HepG2 (cell line): ENCODE measurements around the gene INTS15. TPM values are rescaled to one million over a fixed set of nuclear protein-coding genes. Genes with fewer than 3 reads are reported as not detected.

Source experiments
- ATAC-seq: fragments of 200-7000 bp; cut with Tn5 transposase; 3 replicates; pipeline ENCODE4 v1.9.1; 2020; ENCODE audit warnings: mild to moderate bottlenecking, moderate library complexity
- BruUV-seq: library from RNA; stranded (reverse); fragments of 400-500 nt; replicated peaks from 2 replicates; lab custom pipeline; 2021; lab: Mats Ljungman, UMichigan
- CTCF ChIA-PET: fragments of 300-600 bp; formaldehyde crosslinking; extraction: SDS; loops from one replicate; lab custom pipeline; 2021; ENCODE audit warnings: low total read pairs, inconsistent platforms, low intra/inter-chr PET ratio; lab: Yijun Ruan, JAX
- POLR2A ChIA-PET: fragments of 350-600 bp; sonication (Branson Sonifier 250); formaldehyde crosslinking; loops from one replicate; lab custom pipeline; 2020; ENCODE audit warnings: antibody characterized with exemption, inconsistent platforms; lab: Yijun Ruan, JAX
- DNase-seq: peaks from one replicate; pipeline ENCODE4 v3.0.0-alpha.2; 2015; ENCODE audit warnings: low spot score
- FAIRE-seq: peaks from 3 replicates; lab custom pipeline; 2011; peaks lifted over from hg19 to GRCh38; lab: Jason Lieb, UNC
- H2AFZ ChIP-seq: one replicate; pipeline ENCODE4 v1.6.1; 2011; ENCODE audit warnings: low read length, inconsistent platforms
- H3K27ac ChIP-seq: fragments of 300-600 bp; 3 replicates; pipeline ENCODE4 v1.8.0; 2011; ENCODE audit warnings: mixed run types, mild to moderate bottlenecking, mixed read lengths, low read length, inconsistent platforms; ENCODE audit not compliant: insufficient read depth; ENCODE audit errors: extremely low read length
- H3K27me3 ChIP-seq, 2 experiments: fragments of 200-600 bp in 1 of 2; 2 replicates in 1 of 2; 3 replicates in 1 of 2; pipeline versions ENCODE4 v1.6.0 to v1.8.0; 2011; ENCODE audit warnings: low read length in 2 of 2, mild to moderate bottlenecking in 2 of 2, moderate library complexity in 2 of 2, inconsistent platforms in 1 of 2; ENCODE audit not compliant: insufficient read depth in 2 of 2, control insufficient read depth in 1 of 2
- H3K36me3 ChIP-seq, 2 experiments: fragments of 200-600 bp in 1 of 2; replicated peaks in 1 of 2; 2 replicates in 1 of 2; 3 replicates in 1 of 2; pipeline versions ENCODE4 v1.5.1 to v1.8.0; 2011; ENCODE audit warnings: low read length in 2 of 2, inconsistent platforms in 1 of 2; ENCODE audit not compliant: insufficient read depth in 2 of 2, control insufficient read depth in 1 of 2
- H3K4me1 ChIP-seq: 2 replicates; pipeline ENCODE4 v1.5.1; 2012; ENCODE audit warnings: low read length, inconsistent platforms; ENCODE audit not compliant: insufficient read depth
- H3K4me2 ChIP-seq: 2 replicates; pipeline ENCODE4 v1.6.0; 2011; ENCODE audit warnings: low read depth, low read length, inconsistent platforms
- H3K4me3 ChIP-seq, 3 experiments: fragments of 200-600 bp in 1 of 3; sonication (generic), shearing (Covaris generic) in 1 of 3; replicated peaks in 1 of 3; 2 replicates each; pipeline ENCODE4 v1.5.1; 2011 to 2016; ENCODE audit warnings: low read length in 3 of 3, inconsistent platforms in 2 of 3, low read depth in 2 of 3, mild to moderate bottlenecking in 2 of 3, control low read depth in 1 of 3, mixed read lengths in 1 of 3; ENCODE audit not compliant: insufficient read depth in 1 of 3
- H3K79me2 ChIP-seq: one replicate; pipeline ENCODE4 v1.6.1; 2011; ENCODE audit warnings: low read length, inconsistent platforms; ENCODE audit not compliant: insufficient read depth
- H3K9ac ChIP-seq: 2 replicates; pipeline ENCODE4 v1.6.0; 2011; ENCODE audit warnings: mild to moderate bottlenecking, low read depth, low read length, inconsistent platforms; ENCODE audit not compliant: insufficient read depth
- H3K9me3 ChIP-seq: 2 replicates; pipeline ENCODE4 v1.5.1; 2012; ENCODE audit warnings: mild to moderate bottlenecking, low read length
- H4K20me1 ChIP-seq: 2 replicates; pipeline ENCODE4 v1.6.0; 2011; ENCODE audit warnings: inconsistent platforms, mild to moderate bottlenecking, low read length, moderate library complexity; ENCODE audit not compliant: insufficient read depth
- CHCHD3 ChIP-seq: sonication (generic); formaldehyde crosslinking; IDR thresholded peaks from 2 replicates; pipeline ENCODE4 v1.8.0; 2022; ENCODE audit warnings: mild to moderate bottlenecking, missing genetic modification reagents, moderate library complexity
- DR1 ChIP-seq: sonication (generic); formaldehyde crosslinking; IDR thresholded peaks from 2 replicates; pipeline ENCODE4 v1.8.0; 2021; ENCODE audit warnings: mild to moderate bottlenecking, missing genetic modification reagents, inconsistent platforms
- TRAFD1 ChIP-seq: sonication (generic); formaldehyde crosslinking; IDR thresholded peaks from 2 replicates; pipeline ENCODE4 v1.5.1; 2020; ENCODE audit warnings: missing genetic modification reagents, mild to moderate bottlenecking, borderline replicate concordance
- ZFP36L1 ChIP-seq: sonication (generic); formaldehyde crosslinking; IDR thresholded peaks from 2 replicates; pipeline ENCODE4 v1.8.0; 2022; ENCODE audit warnings: mild to moderate bottlenecking, missing genetic modification reagents, moderate library complexity
- ZNF292 ChIP-seq: sonication (generic); formaldehyde crosslinking; IDR thresholded peaks from 2 replicates; pipeline ENCODE4 v1.8.1; 2022; ENCODE audit warnings: mild to moderate bottlenecking, low read depth, missing genetic modification reagents, borderline replicate concordance
- ZNF607 ChIP-seq: sonication (generic); formaldehyde crosslinking; IDR thresholded peaks from 2 replicates; pipeline ENCODE4 v1.5.1; 2020; ENCODE audit warnings: missing genetic modification reagents, mild to moderate bottlenecking, borderline replicate concordance
- ZNF775 ChIP-seq: sonication (generic); formaldehyde crosslinking; IDR thresholded peaks from 2 replicates; pipeline ENCODE4 v1.4.0; 2020; ENCODE audit warnings: missing genetic modification reagents, mild to moderate bottlenecking, moderate library complexity, borderline replicate concordance
- ZNF878 ChIP-seq: sonication (generic); formaldehyde crosslinking; IDR thresholded peaks from 2 replicates; pipeline ENCODE4 v1.8.1; 2023; ENCODE audit warnings: mild to moderate bottlenecking, missing genetic modification reagents, moderate library complexity
- WGBS: methylation state at CpG from one replicate; pipeline ENCODE4 v1.1.6; 2017; ENCODE audit warnings: low lambda C conversion rate; 5-methylcytosine and 5-hydroxymethylcytosine counted together
- in situ Hi-C: cut with HindIII; loops from 2 replicates; pipeline ENCODE4 v1.10.0; 2017; ENCODE audit warnings: low pct_unique_long_range_greater_than_20kb; ENCODE audit not compliant: extremely low pct_ligation_motif_present
- intact Hi-C: fragments of 100-400 bp; cut with micrococcal nuclease; formaldehyde crosslinking; loops from one replicate; pipeline ENCODE4 v1.10.0; 2022; ENCODE audit not compliant: unreplicated experiment
- polyA plus RNA-seq, 8 experiments: library from polyadenylated mRNA; depleted of rRNA in 3 of 8; stranded (reverse) in 7 of 8; unstranded in 1 of 8; fragments of >200 nt; fragmentation: Illumina TruSeq in 4 of 8; extraction: Trizol in 4 of 8; gene quantifications; 2 replicates each; pipeline versions ENCODE4 v1.2.1 to v1.2.3, GENCODE V29; 2011 to 2016; ENCODE audit warnings: low read depth in 4 of 8, missing spikeins in 1 of 8, mixed read lengths in 1 of 8; ENCODE audit not compliant: insufficient read depth in 1 of 8
- total RNA-seq, 5 experiments: library from RNA; depleted of rRNA; stranded (reverse); fragments of >200 nt; fragmentation: Illumina TruSeq; extraction: Trizol; gene quantifications; 2 replicates each; pipeline ENCODE4 v1.2.3, GENCODE V29; 2016; ENCODE audit warnings: low read depth in 1 of 5

The INTS15 gene
- total and polyA plus RNA-seq, 2 of the 13 experiments (the other 11 are each of a cell fraction or from before 2014, with no cell fraction given): 16.3 to 25.7 TPM

- Histone ChIP-seq H4K20me1 (no peaks in the 10 kb centered on the region), H3K27me3 (no peaks in the 10 kb centered on the region), H3K4me1 (peaks cover 1% of the 10 kb centered on the region; the same call in 1 of the 2 replicates), H3K4me2 (no peak overlapping the region), H3K9ac (no peak overlapping the region), H3K27ac (no peak overlapping the region), H3K4me3 (no peak overlapping the region), H2AFZ (no peak overlapping the region), H3K9me3 (no peaks in the 10 kb centered on the region), H3K79me2 (no peaks in the 10 kb centered on the region), H3K36me3 (peaks cover 20 to 49% of the 10 kb centered on the region in 2 experiments; a peak in 4 of 5 replicates)
- no TSS peak for BruUV-seq
- intact Hi-C loops: no loop called here
- in situ Hi-C loops: no loop called here
- DNase-seq (no peak), FAIRE-seq (no peak), ATAC-seq (no peak)
- CTCF ChIA-PET: no interaction called here
- WGBS: 90% methylated on average over 2 of the region's 8 CpGs
- POLR2A ChIA-PET: no interaction called here
- no peak for TF ChIP-seq ZNF878 (CRISPR knock-in tag)
- no peak for TF ChIP-seq ZFP36L1 (CRISPR knock-in tag)
- no peak for TF ChIP-seq DR1 (CRISPR knock-in tag)
- no peak for TF ChIP-seq TRAFD1 (CRISPR knock-in tag)
- TF ChIP-seq ZNF607 (CRISPR knock-in tag): no peak
- no peak for TF ChIP-seq ZNF775
- no peak for TF ChIP-seq ZNF292 (CRISPR knock-in tag)
- TF ChIP-seq CHCHD3 (CRISPR knock-in tag): no peak
Measured at GRCh38 chr7:6646465-6646864, 56.6 kb downstream of the INTS15 start.
